Activated naive CD8-positive, alpha-beta T cell (primary cell): ENCODE results near the gene LINGO1.

ENCODE experiments used
- H3K27ac Mint-ChIP-seq: one replicate; pipeline ENCODE4 v1.8.0; 2021; ENCODE audit warnings: mixed read lengths
- H3K27me3 Mint-ChIP-seq: one replicate; pipeline ENCODE4 v1.8.0; 2021; ENCODE audit warnings: mixed read lengths
- H3K36me3 Mint-ChIP-seq: one replicate; pipeline ENCODE4 v1.8.0; 2021; ENCODE audit warnings: mixed read lengths
- H3K4me1 Mint-ChIP-seq: one replicate; pipeline ENCODE4 v1.8.0; 2021; ENCODE audit warnings: low read depth, mixed read lengths
- H3K4me3 Mint-ChIP-seq: one replicate; pipeline ENCODE4 v1.8.0; 2021; ENCODE audit warnings: mild to moderate bottlenecking, mixed read lengths
- H3K9me3 Mint-ChIP-seq: one replicate; pipeline ENCODE4 v1.8.0; 2021; ENCODE audit warnings: low read depth, mixed read lengths

LINGO1 gene

GRCh38 chr15:77620960-77621647, 11.6 kb downstream of the LINGO1 start:
- no peak overlapping the region for H3K4me3 Mint-ChIP-seq
- no peaks in the 10 kb centered on the region for H3K4me1 Mint-ChIP-seq
- H3K9me3 Mint-ChIP-seq, result no peaks in the 10 kb centered on the region
- no peak overlapping the region for H3K27ac Mint-ChIP-seq
- no peaks in the 10 kb centered on the region for H3K36me3 Mint-ChIP-seq
- H3K27me3 Mint-ChIP-seq, result no peaks in the 10 kb centered on the region

GRCh38 chr15:77620297-77620696, 12.4 kb downstream of the LINGO1 start:
- Mint-ChIP-seq H3K4me1 (no peaks in the 10 kb centered on the region), H3K36me3 (no peaks in the 10 kb centered on the region), H3K27me3 (no peaks in the 10 kb centered on the region), H3K4me3 (no peak overlapping the region), H3K27ac (no peak overlapping the region), H3K9me3 (no peaks in the 10 kb centered on the region)

GRCh38 chr15:77619883-77620282, 12.8 kb downstream of the LINGO1 start:
- Mint-ChIP-seq H3K9me3 (no peaks in the 10 kb centered on the region), H3K4me1 (no peaks in the 10 kb centered on the region), H3K36me3 (no peaks in the 10 kb centered on the region), H3K27ac (no peak overlapping the region), H3K4me3 (no peak overlapping the region), H3K27me3 (no peaks in the 10 kb centered on the region)

DNA sequence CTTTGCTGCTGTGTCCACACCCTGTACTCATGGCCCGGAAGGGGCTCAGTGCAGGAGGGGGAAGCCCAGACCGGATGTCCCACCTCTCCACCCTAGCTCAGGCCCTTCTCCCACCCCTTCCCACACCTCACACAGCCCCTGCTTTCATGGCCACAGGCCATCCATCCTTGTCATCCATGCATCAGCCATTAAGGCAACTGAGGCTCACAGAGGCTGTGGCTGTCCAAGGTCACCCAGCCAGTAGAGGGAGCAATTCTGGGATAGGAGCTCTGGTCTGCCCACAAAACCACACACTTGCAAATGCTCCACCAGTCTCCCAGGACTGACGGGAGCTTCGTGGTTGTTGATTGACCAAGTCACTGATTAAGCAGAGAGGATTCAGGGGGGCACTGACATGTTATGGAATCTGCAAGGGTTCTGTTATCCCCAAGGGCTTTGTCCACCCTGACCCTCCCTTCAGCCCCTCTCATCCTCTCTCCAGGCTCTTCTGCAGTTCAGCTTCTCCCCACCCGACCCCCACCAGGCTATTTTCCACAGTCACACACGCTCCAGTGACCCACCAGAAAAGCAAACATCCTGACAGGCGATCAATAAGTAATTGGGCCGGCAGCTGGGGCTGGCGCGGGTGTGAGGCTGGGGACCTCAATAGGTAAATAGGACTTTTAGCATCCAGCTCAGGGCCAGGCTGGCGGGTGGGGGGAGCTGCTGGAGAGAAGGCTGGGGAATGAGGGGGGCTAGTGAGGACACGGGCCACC, 15.1 kb downstream of the LINGO1 start:
- Mint-ChIP-seq H3K4me3 (no peak overlapping the region), H3K9me3 (no peaks in the 10 kb centered on the region), H3K27ac (no peak overlapping the region), H3K4me1 (no peaks in the 10 kb centered on the region), H3K27me3 (no peaks in the 10 kb centered on the region), H3K36me3 (no peaks in the 10 kb centered on the region)

DNA sequence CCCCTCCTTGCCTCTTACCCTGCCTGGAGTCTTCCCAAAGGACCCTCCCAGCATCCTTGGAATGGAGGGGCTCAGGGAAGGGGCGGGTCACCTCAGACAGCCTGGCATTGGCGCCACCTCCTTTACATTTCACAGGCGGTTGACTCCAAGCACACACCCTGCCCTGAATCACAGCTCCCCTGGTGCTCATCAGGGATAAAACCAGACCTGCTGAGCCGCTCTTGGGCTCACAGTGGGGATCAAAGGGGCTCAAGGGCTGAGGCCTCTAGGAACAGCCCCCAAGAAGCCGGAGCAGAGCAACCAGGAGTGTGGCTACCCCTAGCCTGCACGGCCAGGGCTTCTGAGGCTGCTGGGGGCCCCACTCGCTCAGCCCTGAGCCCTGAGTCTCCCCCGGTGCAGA, 16.6 kb downstream of the LINGO1 start:
- Mint-ChIP-seq H3K4me3 (no peak overlapping the region), H3K27ac (no peak overlapping the region), H3K36me3 (no peaks in the 10 kb centered on the region), H3K27me3 (no peaks in the 10 kb centered on the region), H3K9me3 (no peaks in the 10 kb centered on the region), H3K4me1 (no peaks in the 10 kb centered on the region)

- H3K4me3 Mint-ChIP-seq, result no peak overlapping the region
- H3K36me3 Mint-ChIP-seq, result no peaks in the 10 kb centered on the region
- no peak overlapping the region for H3K27ac Mint-ChIP-seq
- H3K4me1 Mint-ChIP-seq, result no peaks in the 10 kb centered on the region
- no peaks in the 10 kb centered on the region for H3K9me3 Mint-ChIP-seq
- no peaks in the 10 kb centered on the region for H3K27me3 Mint-ChIP-seq
Measured at GRCh38 chr15:77615472-77615871, 17.2 kb downstream of the LINGO1 start.

GRCh38 chr15:77614251-77614806, 18.4 kb downstream of the LINGO1 start:
- Mint-ChIP-seq H3K27me3 (no peaks in the 10 kb centered on the region), H3K4me1 (no peaks in the 10 kb centered on the region), H3K4me3 (no peak overlapping the region), H3K27ac (no peak overlapping the region), H3K9me3 (no peaks in the 10 kb centered on the region), H3K36me3 (no peaks in the 10 kb centered on the region)

- H3K9me3 Mint-ChIP-seq, result no peaks in the 10 kb centered on the region
- H3K4me3 Mint-ChIP-seq, result no peak overlapping the region
- no peaks in the 10 kb centered on the region for H3K36me3 Mint-ChIP-seq
- H3K27me3 Mint-ChIP-seq, result no peaks in the 10 kb centered on the region
- no peak overlapping the region for H3K27ac Mint-ChIP-seq
- H3K4me1 Mint-ChIP-seq, result no peaks in the 10 kb centered on the region
Measured at GRCh38 chr15:77613814-77614213, 18.9 kb downstream of the LINGO1 start.

- H3K4me1 Mint-ChIP-seq, result no peaks in the 10 kb centered on the region
- H3K36me3 Mint-ChIP-seq, result no peaks in the 10 kb centered on the region
- no peaks in the 10 kb centered on the region for H3K27me3 Mint-ChIP-seq
- H3K9me3 Mint-ChIP-seq, result no peaks in the 10 kb centered on the region
- no peak overlapping the region for H3K27ac Mint-ChIP-seq
- no peak overlapping the region for H3K4me3 Mint-ChIP-seq
Measured at GRCh38 chr15:77612958-77613601, 19.6 kb downstream of the LINGO1 start.

DNA sequence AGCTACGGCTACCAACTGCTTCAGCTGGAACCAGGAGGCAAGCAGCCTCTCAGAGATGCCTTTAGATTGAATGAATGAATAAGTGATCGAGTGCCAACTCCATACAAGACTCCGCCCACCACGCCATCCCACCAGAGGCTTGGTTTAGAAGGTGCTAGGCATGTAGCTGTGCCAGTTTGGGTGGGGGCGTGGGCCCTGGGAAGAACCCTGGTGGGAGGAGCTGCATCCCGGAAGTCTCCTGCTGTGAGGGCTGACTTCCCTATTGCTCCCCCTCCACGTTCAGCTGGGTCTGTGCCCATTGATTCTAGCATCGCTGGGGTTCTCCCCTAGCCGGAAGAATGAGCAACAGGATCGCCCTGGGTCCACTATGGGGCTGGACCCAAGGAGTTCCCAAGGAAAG, 20.9 kb downstream of the LINGO1 start:
- Mint-ChIP-seq H3K4me3 (no peak overlapping the region), H3K27ac (no peak overlapping the region), H3K27me3 (no peaks in the 10 kb centered on the region), H3K36me3 (no peaks in the 10 kb centered on the region), H3K9me3 (no peaks in the 10 kb centered on the region), H3K4me1 (no peaks in the 10 kb centered on the region)

GRCh38 chr15:77610731-77611130, 22.0 kb downstream of the LINGO1 start:
- Mint-ChIP-seq H3K36me3 (no peaks in the 10 kb centered on the region), H3K4me1 (no peaks in the 10 kb centered on the region), H3K4me3 (no peak overlapping the region), H3K27ac (no peak overlapping the region), H3K9me3 (no peaks in the 10 kb centered on the region), H3K27me3 (no peaks in the 10 kb centered on the region)

DNA sequence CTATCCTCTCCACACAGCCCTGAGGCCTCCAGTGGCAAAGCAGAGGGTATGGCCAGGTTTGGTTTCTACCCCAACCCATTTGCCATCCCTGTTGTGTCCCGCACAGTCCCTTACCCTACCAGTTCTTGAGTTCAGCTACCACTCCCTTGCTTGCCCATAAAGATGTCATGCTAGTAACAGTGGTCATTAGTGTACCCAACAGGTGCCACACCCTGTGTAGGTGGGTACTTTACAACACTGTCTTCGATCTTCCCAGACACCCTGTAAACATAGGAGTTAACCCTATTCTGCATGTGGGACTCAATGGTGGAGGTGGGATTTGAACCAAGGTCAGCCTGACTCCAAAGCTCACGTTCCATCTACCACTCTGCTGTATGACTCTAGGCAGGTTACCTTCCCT, 23.2 kb downstream of the LINGO1 start:
- Mint-ChIP-seq H3K4me3 (no peak overlapping the region), H3K27ac (no peak overlapping the region), H3K36me3 (no peaks in the 10 kb centered on the region), H3K9me3 (no peaks in the 10 kb centered on the region), H3K27me3 (no peaks in the 10 kb centered on the region), H3K4me1 (peaks cover 5% of the 10 kb centered on the region)

DNA sequence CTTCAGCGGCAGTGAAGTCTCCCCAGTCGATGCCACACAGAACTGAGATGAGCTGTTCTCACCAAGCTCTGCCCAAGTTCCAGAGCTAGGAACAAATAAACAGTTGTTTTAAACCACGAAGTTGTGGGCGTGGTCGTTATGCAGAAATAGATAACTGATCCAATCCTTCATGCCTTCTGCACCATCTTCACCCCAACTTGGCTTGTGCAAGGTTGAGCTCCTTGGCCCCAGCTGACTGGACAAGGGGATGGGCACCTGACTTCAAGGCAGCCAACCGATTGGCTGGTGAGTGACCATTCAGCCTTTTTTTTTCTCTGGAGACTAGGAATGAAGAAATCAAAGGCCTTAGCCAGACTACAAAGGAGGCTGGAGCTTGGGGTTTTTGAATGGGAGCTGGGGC, 23.9 kb downstream of the LINGO1 start:
- Mint-ChIP-seq H3K4me3 (no peak overlapping the region), H3K9me3 (no peaks in the 10 kb centered on the region), H3K27me3 (no peaks in the 10 kb centered on the region), H3K4me1 (peaks cover 6% of the 10 kb centered on the region), H3K27ac (no peak overlapping the region), H3K36me3 (no peaks in the 10 kb centered on the region)

DNA sequence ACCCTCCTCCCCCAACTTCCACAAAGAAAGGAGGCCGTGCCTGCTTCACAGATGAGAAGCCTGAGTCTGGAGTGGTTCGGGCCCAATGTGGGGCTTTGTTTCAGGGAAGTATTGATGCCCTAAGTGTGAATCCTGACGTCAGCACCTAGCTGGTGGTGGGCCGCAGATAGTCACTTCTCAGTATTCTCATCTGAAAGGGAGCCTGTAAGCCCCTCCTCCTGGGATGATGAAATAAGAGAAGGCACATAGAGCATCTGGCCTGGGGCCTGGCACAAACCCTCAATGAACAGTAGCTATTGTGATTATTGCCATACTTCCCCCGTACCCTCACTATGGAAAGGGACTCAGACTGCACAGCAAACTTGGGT, 24.8 kb downstream of the LINGO1 start:
- no peaks in the 10 kb centered on the region for H3K9me3 Mint-ChIP-seq
- peaks cover 6% of the 10 kb centered on the region for H3K4me1 Mint-ChIP-seq
- H3K27ac Mint-ChIP-seq, result no peak overlapping the region
- H3K36me3 Mint-ChIP-seq, result no peaks in the 10 kb centered on the region
- H3K4me3 Mint-ChIP-seq, result no peak overlapping the region
- H3K27me3 Mint-ChIP-seq, result no peaks in the 10 kb centered on the region

DNA sequence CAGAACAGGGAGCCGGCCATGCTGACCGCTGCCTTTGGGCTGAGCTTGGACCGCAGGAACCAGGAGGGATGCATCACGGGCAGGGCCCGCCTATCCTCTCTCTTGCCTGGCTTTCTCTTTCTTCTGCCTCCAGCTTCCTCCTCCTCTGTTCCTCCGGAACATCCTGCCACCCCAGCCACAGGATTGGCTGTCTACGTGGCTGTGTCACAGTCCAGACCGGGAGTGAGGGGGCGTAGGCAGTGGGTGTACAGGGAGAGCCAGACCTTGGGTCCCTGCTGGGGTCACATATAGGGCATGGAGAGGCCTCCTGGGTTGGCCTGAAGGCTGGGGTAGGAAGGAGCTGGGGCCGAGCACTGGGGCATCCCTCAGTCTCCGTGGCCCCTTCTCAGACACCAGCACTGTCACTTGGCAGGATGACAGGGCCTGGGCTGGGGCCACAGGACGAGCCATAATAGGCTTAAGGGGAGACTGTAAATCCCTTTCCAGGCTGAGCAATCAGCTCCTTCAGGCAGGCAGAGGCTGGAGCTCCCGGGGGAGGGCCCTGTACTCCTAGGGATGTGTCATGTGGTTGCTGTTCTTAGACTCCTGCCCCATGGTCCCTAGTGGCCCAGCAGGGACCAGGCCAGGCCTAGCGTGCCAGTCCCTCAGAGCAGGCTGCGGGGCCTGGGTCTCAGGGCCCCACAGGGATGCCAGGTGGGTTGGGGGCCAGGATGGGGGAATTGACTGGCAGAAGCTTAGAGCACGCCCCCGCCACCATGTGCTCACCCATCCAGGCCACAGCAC, 25.4 kb downstream of the LINGO1 start:
- Mint-ChIP-seq H3K4me3 (no peak overlapping the region), H3K27ac (no peak overlapping the region), H3K4me1 (peaks cover 6% of the 10 kb centered on the region), H3K36me3 (no peaks in the 10 kb centered on the region), H3K9me3 (no peaks in the 10 kb centered on the region), H3K27me3 (no peaks in the 10 kb centered on the region)
